Stimulated activated CD8-positive, alpha-beta memory T cell treated with anti-CD3 and anti-CD28 coated beads, Interleukin-4, amount 100 ng/mL, for 4 hours (primary cell): ENCODE results near the gene ZNF174.

Experiments used
- DNase-seq, 2 donors: peaks; one replicate each; pipeline ENCODE4 v3.0.0-alpha.2; 2020; ENCODE audit warnings: low read depth in 2 of 2, low spot score in 1 of 2

Gene ZNF174

GRCh38 chr16:3443108-3444031 lies 42.4 kb downstream of the ZNF174 start, which contains the start of the genes NAA60 and ZNF597:
NAA60 (plus strand) TSS chr16:3443680; CDS start chr16:3476228, 32,548 bp downstream.
ZNF597 (minus strand) TSS chr16:3443504; CDS start chr16:3443153, 351 bp downstream.
- peak; percentile 46 to 64 for DNase-seq

GRCh38 chr16:3444032-3444388 lies 43.0 kb downstream of the ZNF174 start:
- DNase-seq, result no peak

GRCh38 chr16:3454093-3454492 lies 53.1 kb downstream of the ZNF174 start:
- no peak for DNase-seq

GRCh38 chr16:3454631-3455147 lies 53.7 kb downstream of the ZNF174 start:
- no peak for DNase-seq

GRCh38 chr16:3457434-3458252 lies 56.6 kb downstream of the ZNF174 start:
- peak; percentile 63 to 71 for DNase-seq

GRCh38 chr16:3458278-3458851 lies 57.4 kb downstream of the ZNF174 start:
- no peak for DNase-seq

- no peak for DNase-seq
These were observed 57.9 kb downstream of the ZNF174 start for GRCh38 chr16:3458852-3459361.
